Stimulated activated CD8-positive, alpha-beta memory T cell treated with anti-CD3 and anti-CD28 coated beads, Interleukin-7, amount 100 ng/mL, for 4 hours (primary cell): ENCODE results near the gene SIRT7.
"Not testable (repeated sequence)": the region's sequence is repeated elsewhere in the genome, so short reads cannot be mapped to it uniquely, and the experiment has no call there.

Source experiments
- DNase-seq, 2 donors: peaks; one replicate each; pipeline ENCODE4 v3.0.0-alpha.2; 2020; ENCODE audit warnings: low read depth in 2 of 2

The SIRT7 gene

DNA sequence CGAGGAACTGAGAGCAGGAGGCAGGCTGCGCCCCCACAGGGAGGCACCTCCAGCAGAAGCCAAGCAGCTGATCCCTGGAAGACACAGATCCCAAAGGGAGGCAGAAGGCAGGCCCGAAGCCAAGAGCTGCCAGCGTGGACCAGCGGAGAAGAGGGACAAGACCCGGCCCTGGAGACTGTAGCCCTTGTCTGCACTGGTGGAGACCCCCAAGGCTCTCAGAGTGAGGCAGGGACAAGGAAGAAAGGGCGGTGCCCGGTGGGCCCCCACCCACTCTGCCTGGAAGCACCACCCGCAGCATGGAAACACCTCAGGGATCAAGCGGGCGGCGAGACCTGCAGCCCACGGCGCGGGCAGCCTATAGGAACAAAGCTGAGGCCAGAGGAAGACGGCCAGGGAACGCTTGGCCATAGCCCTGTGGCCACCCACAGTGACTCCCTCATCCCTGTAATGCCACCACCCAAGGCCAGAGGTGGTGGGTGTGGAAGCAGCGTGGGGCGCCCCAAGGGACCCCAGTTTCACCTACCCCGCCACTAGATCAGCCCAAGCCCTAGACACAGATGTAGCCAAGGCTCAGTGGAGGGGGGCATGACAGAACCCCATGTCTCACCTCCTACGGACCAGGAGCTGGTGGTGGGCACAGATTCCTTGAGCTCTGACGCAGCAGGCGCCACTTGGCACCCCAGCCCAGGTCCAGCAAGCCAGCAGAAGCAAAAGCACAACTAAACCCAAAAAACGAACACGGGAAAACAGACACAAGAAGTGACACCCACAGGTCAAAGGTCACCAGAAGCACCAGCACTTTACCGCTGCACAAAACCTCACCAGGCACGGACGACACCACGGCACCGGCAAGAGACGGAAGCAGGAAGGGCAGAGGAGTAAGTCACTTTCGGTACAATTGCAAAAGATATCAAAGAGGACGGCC, 2.9 kb upstream of the SIRT7 start:
- DNase-seq: no peak

DNA sequence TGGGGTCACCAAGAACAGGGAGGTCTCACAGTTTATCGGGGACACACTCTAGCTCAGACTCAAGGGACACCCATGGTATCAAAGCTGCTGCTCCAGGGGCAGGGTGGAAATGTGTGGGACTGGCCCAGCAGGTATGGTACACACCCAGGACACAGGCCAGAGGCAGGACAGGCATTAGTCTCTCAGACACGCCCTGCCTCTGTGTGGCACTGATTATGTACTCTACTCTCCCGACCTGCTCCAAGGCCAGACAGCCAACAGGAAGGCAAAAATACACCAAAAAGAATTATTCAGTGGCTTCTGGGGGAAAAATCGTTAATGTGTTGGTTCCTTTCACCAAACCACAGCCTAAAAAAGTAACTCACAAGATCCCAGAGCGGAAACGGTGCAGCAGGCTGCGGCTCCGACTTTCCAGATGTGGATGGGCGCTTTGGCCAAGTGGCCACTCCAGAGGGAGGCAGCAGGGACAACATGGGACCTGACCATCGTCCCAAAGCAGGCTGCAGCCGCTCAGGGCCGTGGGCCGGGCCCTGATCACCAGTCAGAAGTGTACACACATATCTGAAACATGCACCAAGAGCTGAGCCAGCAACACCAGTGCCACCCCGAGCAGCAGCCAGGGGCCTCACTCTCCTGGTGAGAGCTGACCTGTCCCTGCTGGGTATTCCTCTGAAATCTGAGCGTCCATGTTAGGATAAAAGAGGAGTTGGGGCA, 1.0 kb upstream of the SIRT7 start:
- DNase-seq: no peak

DNA sequence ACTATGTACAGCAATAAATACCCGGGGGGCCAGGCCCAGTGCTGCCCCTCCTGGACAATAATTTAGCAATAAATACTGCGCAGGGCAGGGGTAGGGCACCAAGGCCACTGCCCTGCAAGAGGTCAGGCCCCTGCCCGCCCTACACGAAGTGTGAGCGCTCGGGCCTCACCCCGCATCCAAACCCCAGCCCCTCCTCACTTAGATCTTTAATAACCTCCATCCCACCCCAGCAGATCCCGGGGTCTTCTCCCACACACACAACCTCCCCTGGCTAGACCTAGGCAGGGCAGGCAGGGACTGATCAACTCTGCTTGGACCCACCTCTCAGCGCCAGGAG, 325 bp upstream of the SIRT7 start:
- DNase-seq: not testable (repeated sequence)

DNA sequence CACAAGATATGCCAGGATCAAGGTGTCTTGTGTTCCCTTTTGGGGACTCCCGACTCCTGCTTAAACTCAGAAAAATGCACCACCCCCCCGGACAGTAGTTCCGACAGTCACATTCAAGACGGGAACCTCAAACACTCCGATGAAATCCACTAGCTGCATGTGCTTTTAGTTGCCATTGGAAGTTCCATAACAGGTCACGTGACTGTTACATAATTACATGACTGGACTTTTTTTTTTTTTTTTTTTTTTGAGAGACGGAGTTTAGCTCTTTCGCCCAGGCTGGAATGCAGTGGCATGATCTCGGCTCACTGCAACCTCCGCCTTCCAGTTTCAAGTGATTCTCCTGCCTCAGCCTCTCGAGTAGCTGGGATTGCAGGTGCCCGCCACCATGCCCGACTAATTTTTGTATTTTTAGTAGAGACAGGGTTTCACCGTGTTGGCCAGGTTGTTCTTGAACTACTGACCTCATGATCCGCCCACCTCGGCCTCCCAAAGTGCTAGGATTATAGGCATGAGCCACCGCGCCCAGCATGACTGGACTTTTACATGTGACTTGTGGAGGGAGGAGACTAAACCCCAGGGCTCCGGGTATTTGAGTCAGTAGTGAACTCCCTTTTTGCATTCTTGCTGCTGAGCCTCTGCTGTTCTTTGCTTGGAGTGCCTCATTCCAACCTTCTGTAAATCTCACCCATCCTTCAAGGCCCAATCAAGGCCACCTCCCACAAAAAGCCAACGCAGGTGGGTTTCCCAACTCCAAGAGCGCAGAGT, 1.6 kb downstream of the SIRT7 start:
- DNase-seq: no peak

DNA sequence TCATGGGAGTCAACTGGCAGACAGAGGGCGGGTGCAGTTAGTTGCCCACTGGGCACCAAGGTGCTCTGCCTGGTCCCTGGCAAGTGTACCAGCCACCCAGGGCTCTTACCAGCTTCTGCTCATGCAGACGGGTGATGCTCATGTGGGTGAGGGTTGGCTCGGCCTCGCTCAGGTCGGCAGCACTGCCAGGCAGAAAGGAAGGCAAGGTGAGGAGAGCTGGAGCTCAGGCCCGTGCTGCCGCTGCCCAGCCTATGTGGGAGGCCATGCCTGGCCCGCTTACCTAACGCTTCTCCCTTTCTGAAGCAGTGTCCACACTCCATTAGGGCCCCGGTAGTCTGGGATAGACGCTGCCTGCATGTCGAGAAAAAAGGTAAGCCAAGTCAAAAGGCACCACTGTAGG, 2.6 kb downstream of the SIRT7 start:
- DNase-seq: no peak

DNA sequence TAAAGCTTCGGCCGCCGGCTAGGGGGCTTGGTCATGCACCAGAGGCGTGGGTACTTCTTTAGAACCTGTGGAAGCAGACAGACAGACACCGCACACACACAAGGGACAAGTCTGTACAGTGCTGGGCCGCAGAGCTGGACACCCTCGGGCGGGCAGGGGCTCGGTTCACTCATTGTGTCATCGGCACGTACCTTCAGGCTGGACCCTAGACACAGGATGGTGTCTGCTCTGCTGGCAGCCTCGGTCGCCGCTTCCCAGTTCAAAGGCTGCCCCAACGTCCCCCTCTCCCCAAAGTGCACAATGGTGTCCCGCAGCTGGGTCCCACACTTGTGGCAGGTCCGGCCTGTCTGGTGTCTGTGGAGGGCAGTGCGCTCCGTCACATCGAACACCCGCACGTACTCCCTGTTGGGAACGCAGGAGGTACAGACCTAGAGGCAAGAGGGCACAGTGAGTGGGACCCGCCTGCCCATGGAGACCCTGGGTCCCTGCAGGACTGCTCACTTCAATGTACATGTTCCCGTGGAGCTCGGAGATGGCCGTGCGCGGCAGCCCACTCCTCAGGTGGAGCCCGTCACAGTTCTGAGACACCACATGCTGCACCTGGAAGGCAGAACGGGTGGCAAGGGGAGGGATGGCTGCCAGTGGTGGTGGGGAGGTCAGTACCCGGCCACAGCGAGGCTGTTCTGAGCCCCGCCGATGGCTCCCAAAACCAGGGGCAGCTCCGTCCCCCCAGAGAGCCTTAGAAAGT, 3.7 kb downstream of the SIRT7 start:
- no peak for DNase-seq

DNA sequence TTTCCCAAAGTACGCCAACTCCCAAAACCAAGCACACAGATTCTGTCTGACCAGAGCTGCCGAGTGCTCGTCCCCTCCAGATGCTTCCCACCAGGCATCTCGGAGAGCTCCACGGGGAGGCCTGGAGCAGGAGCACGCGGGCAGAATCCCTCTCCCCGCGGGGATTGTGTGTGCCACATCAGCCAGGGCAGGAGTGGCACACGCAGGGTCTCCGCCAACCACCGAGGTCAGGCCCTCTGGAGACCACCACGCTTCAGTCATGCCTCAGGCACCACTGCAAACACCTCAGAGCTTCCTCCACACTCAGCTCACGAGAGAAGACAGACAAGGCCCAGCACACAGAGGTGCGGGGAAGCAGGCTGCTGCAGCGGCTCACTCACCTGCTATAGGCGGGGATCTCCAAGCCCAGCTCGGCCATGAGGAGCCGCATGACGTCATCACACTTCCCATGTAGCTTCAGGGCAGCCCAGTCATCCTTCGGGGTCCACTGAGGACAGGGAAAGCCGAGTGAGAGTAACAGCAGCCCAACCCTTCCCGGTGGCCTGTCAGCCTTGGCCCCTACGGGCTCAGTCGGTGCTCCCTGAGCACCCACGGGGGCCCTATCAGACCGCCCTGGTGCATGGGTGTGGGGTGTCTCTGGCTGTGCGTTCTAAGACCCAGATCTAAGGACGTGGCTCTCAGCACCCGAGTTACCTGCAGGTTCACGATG, 4.4 kb downstream of the SIRT7 start:
- DNase-seq: no peak

DNA sequence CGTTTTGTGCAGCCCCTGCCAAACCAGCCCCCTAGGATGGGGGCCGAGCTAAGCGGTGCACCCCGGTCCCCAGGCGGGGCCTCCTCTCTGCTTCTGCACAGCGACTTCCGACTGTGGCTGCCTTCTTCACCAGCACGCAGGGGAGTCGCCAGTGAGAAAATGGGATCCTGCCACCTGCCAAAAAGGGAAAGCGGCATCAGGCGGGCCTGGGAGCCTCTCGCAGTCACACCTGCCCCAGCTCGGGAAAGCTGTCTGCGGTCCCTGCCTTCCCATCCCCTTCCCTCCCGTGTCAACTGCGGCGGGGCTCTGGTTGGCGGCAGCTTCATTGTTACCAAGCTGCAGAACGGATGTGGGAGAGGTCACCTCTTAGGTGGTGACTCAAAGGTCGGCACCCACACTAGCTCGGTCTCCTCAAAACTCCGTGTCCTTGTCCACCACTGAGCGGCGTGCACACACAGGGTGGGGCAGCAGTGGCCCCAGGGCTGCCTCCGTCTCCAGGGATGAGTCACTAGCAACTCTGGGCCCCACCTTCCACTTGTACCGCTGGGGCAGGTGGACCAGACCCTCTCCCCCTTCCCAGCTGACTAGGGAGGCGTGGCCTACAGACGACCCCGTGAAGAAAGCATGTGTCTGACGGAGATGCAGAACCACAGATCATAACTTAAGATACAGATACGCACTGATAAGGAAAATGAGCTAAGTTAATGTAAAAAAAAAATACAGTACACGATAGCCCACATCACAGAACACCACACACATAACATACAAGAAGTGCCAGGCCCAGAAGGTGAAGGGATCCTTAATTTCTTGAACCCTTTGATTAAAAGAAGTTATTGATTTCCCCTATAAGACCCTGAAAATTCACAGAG, 5.3 kb downstream of the SIRT7 start:
- no peak for DNase-seq

DNA sequence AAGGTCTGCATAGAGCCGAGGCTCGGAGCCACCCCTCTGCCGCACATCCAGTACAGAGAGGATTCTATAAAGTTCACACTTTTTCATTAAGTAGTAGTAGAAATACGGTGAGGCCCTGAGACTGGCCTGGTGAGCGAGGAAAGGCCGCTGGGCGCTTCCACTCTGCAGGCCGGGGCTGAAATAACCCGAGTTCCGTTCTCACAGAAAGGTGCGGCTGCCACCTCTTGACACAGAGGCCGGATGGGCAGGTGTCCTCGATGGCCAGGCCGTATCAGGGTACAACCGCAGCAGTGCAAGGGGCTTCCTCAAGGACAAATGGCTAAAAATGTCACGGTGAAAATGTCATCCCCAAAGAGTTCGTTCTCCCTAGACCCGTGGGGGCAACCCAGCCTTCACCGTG, 6.0 kb downstream of the SIRT7 start:
- no peak for DNase-seq

DNA sequence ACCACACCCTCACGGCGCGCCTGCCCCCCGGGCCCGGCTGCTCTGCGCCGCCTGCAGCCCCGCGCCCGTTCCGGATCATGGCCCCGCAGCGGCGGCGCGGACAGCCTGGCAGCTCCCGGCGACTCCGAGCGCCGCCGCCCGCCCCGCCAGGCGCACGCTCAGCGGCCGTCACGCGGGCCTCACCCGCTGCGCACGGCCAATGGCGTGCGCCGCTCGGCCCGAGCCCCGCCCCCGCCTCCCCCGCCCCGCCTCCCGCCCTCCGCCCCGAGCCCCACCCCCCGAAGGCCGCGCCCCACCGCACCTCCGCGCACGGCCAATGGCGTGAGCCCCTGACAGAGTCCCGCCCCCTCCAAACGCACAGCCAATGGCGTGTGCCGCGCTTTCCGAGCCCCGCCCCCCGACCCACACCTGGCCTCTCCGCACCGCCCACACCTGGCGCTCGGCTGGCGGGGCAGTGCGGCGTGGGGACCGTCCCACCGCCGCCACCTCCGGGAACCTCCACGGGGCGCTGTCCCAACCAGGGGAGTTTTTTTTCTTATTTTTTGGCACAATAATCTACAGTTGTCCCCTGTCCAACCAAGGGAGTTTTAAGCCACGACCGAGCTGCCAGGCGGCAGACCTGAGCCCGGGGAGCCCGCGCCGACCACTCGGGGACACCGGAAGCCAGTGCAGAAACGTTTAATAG, 6.6 kb downstream of the SIRT7 start, which contains the start of gene PCYT2:
Gene PCYT2 (minus strand): TSS at position 123 of the 685 bp plus-strand sequence. CDS start 44 bp downstream, at position 79.
- DNase-seq: peak; percentile 88 to 90

DNA sequence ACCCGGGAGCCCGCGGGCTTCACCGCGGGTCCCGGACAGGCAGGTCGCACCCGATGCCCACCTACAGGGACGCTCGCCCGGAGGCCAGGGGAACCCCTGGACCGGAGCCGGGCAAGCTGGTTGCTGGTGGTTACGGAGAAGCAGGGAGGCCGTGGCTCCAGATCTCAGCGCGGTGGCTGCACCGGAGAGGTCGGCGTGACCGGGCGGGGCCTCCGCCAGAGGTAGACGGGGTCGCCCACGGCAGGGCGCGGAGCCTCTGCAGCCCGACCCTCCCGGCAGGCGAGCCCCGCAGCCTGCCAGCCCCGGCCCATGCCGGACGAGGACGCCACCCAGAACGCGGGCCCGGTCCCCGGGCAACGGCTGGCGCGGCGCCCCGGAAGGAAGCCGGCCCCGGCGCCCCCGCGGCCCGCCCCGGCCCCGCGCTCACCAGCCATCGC, 7.1 kb downstream of the SIRT7 start:
- no peak for DNase-seq

DNA sequence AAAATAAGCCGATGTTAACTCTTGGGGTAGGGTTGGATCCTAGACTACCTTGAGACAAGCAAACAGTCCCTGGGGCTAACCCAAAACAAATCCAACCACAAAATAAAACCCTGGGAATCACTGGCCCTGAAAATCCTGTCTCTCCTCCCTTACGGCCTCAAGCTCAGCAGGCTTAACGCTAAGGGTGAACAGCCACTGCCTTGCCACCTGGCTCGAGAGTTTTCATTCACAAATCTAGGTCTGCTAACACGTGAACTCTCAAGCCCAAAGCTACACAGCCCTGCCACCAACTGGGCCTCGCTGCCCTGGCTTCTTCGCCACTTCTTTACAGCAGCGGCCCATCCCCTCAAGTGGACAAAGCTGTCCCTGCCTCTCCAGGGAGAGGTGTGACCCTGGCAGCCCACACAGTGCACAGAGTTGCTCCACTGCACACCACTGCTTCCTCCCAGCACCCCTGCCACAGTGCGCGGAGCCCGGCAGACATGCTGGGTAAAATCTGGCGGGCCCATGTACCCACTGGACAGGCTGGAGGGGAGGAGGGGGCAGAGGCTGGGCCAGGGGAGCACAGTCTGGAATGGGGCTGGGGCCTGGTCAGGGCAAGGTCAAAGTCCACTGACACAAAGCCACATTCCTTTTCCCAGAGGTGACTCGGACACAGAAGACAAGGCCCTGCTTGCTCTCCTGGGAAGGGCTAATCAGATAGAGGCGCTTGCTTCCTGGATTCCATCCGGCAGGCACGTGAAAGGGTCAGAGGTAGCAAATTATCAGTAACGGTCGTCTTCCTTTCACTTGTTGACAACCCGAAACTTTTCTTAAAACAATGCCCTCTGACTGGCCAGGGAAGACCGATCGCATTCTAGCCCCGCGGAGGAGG, 7.8 kb downstream of the SIRT7 start:
- no peak for DNase-seq

DNA sequence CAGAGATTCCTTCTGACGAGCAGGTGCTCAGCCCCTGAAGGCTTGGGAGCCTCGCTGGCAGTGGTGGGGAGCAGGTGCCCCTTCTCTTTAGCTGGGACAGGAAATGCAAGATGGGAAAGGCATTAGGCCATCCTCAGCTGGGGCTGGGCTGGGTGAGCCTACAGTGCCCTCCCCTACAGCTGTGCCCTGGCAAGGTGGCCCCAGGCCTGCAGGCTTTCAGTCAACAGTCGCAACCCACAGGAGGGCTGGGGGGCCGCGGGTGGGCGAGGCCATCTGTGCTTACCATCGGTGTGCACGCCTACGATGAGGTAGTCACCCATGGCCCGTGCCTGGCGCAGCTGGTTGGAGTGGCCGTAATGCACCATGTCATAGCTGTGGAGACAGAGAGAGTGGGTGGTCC, 8.7 kb downstream of the SIRT7 start:
- DNase-seq: no peak

DNA sequence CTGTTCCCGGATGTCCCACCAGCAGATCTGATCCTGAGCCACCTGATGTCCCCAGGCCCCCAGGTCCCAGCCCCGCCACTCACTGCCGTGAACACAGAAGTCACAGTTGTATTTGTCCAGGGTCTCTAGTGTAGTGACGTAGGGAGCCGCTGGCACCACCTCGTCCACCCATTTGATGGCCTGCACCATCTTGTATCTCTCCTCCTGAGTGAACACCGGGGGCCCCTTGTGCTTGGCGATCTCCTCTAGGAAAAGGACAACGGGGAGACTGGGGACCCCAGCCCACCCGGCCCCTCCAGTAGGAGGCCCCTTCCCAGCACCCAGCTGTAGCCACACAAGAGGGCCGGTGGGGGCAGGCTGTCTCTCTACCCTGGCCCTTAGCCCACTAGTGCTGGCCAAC, 9.2 kb downstream of the SIRT7 start:
- no peak for DNase-seq

DNA sequence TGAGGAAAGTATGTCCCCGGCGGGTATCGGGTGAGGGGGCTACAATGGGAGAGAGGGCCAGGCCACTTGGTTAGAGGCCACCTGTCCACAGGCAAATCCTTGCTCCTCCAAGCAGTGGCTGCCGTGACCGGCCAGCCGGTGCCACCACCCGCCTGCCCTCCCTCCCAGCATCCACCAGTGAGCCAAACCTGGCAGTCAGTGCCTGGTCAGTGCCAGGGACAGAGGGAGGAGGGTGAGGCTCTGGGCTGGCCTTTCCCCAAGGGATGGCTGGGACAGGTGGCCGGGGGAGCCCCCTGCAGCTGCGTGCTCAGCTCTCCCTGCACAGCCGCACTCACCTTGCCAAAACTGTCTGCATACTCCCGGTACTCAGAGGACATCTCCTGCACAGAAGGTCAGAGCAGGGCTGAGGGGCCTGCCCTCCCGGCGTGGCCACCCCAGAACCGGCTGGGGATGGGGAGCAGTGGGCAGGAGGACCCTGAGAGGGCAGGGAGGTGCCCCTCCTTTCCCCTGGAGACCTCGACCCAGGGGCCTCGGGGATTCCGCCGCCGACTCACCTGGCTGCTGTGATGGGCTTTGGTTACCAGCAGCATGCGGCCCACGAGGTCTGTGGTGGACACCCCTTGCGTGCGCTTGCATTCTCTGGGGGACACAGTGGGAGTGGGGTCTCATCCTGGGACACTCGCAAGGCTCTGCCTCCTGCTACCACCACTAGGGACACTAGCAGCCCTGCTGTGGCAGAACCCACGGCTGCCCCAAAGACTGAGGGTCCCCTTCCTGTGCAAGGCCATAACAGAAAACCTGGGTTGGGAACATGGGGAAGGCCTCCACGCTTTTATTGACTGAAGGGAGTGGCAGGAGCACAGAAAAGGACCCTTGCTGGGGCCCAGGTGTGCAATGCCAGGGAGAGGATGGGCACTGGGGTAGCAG, 10.5 kb downstream of the SIRT7 start:
- no peak for DNase-seq

DNA sequence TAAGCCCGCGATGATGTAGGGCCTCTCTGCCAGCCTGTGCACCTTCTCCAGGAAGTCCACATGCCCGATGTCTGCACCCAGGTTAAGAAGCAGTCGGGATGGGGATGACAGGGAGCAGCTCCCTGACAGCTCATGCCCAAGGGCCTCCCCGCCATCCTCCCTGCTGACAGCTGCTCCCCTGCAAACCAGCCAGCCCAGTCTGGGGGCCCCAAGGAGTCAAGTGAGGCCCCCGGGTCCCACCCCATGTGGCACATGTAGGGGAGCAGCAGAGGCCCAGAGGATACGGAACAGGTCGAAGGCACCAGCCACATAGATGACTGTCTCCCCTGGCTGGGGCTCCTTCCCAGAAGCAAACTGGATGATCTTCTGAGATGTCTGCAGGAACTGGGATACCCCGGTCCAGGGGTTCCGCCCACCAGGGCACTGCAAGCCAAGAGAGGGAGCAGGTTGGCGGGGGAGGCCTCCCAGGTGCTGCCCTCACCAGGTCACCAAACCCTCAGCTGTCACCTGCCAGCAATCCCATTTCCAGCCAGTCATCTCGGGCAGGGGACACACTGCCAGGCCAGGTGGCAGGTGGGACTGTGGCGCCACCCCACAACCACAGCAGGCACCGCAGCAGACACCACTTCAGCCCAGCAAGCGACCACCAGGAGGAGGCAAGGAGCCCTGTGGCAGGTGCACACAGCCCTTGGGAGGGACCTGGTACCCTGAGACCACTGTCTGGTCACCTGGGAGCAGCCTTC, 11.3 kb downstream of the SIRT7 start:
- DNase-seq: no peak

DNA sequence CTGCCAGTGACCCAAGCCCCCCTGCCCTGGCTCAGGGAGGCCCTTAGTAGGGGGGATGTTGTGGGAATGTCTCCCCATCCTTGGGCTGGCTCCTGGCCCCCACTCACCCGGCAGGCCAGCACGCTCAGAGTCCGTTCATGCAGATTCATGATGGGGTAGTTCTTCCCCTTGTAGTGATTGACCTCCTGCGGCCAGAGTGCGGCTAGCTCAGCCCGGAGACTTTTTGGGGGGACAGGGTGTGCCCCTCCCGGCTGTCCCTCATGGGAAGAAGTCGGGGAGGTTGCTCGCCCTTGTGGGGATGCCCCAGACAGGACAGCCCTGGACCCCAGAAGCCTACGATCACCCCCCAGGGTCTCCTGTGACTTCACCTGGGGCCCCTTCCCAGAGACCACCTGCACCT, 12.0 kb downstream of the SIRT7 start:
- DNase-seq: no peak
